Stimulated activated CD8-positive, alpha-beta memory T cell treated with anti-CD3 and anti-CD28 coated beads, Interleukin-12 subunit alpha, Interleukin-12 subunit beta, amount 100 ng/mL, for 1 hour (primary cell): Measurements from ENCODE around the gene TRIM25.

Experiments used
- DNase-seq: peaks from one replicate; pipeline ENCODE4 v3.0.0-alpha.2; 2020; ENCODE audit warnings: low read depth

Gene TRIM25

GRCh38 chr17:56866076-56866475 lies 47.8 kb downstream of the TRIM25 start:
- DNase-seq: no peak

- DNase-seq: no peak
Observed at GRCh38 chr17:56863974-56864373, 49.9 kb downstream of the TRIM25 start.

- no peak for DNase-seq
Observed at GRCh38 chr17:56861899-56862298, 52.0 kb downstream of the TRIM25 start.

- no peak for DNase-seq
Observed at GRCh38 chr17:56851008-56851407, 62.8 kb downstream of the TRIM25 start.

- DNase-seq: no peak
Observed at GRCh38 chr17:56850591-56850990, 63.3 kb downstream of the TRIM25 start.

- no peak for DNase-seq
Observed at GRCh38 chr17:56849131-56849530, 64.7 kb downstream of the TRIM25 start.

- no peak for DNase-seq
Observed at GRCh38 chr17:56847106-56847505, 66.7 kb downstream of the TRIM25 start.

GRCh38 chr17:56845934-56846333 lies 67.9 kb downstream of the TRIM25 start:
- DNase-seq: no peak

GRCh38 chr17:56842577-56842976 lies 71.3 kb downstream of the TRIM25 start:
- DNase-seq: no peak

GRCh38 chr17:56838687-56839086 lies 75.2 kb downstream of the TRIM25 start:
- DNase-seq: no peak
